GM21529 (cell line): ENCODE measurements around the gene PDE9A.
"Not testable (repeated sequence)": the region's sequence is repeated elsewhere in the genome, so short reads cannot be mapped to it uniquely, and the experiment has no call there.

ENCODE experiments used
- ATAC-seq: cut with Tn5 transposase; IDR thresholded peaks from one replicate; pipeline ENCODE4 v1.9.1; 2021; ENCODE audit not compliant: unreplicated experiment

PDE9A gene

DNA sequence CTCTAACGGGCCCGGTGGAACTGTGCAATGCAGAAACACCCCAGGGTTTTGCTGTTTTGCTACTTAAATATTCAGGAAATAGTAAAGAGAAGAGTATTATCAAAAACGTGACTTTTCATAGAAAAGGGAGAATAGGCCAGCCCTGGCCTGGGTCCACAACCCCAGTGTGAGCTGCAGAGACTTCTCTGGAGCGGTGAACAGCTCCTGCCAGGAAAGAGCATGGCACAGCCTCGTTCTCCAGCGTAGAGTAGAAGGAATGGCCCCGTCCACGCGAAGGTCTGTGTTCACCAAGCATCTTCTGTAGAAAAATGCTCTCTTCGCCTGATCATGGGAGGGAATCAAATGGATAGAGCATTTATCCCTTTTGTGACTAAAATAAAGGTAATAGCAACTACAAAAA is 51.4 kb downstream of the PDE9A start:
- no peak for ATAC-seq

DNA sequence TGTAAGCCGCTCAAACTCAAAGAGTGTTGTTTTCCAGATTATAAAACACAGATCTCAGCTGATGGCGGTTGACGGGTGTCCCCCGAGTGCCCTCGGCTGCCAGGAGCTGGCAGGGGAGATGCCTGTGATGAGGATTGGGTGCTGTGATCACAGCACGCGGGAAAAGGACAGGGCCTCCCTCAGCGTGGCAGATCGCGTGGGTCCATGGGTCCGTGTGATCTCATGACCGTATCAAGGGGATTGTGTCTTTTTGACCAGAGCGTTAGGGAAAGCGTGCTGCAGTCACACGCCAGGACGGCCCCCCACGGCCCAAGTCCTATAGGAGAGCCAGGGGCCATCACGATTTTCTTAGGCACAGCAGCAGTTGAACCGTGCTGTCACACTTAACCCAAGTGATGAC is 51.9 kb downstream of the PDE9A start:
- no peak for ATAC-seq

DNA sequence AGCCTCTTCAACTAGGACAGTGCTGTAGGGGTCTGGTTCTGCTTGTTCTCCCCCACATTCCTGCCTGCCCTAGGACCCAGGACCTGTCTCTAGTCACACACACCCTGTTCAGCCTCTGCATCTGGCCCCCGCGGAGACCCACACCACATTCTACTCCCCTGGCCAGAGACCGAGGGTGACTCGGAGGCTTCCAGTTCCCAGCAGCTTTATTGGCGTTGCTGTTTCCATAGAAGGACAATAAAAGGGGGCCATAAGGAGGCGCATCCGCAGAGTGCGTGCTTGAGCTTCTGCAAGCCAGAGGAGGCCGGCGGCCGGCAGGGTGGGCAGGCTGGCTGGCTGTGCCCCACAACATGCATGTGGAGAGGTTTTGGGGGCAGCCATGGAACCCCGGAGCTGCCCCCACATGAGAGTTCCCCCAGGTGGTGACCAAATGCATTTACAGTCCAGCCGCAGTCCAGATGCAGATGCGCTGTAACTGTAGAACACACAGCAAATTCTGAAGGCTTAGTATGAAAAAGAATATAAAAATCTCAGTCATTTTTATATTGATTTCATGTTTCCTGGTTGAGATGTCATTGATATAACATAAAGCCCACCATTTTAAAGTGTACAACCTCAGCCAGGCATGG is 52.4 kb downstream of the PDE9A start:
- ATAC-seq, result no peak

DNA sequence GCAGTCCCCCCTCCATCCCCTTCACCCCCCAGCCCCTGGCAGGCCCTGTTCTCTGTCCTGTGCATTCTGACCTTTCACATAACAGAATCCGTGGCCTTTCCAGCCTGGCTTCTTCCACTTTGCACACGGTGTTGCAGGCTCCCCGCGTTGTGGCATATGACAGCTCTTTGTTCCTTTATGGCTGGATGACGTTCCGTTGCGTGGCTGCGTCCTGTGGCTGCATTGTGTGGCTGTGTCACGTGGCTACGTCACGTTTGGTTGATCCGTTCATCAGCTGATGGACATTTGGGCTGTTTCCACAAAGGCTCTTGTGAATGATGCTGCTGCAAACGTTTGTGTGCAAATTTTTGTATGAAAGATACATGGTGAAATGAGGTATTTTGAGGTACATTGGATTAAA is 53.3 kb downstream of the PDE9A start:
- ATAC-seq, result no peak

DNA sequence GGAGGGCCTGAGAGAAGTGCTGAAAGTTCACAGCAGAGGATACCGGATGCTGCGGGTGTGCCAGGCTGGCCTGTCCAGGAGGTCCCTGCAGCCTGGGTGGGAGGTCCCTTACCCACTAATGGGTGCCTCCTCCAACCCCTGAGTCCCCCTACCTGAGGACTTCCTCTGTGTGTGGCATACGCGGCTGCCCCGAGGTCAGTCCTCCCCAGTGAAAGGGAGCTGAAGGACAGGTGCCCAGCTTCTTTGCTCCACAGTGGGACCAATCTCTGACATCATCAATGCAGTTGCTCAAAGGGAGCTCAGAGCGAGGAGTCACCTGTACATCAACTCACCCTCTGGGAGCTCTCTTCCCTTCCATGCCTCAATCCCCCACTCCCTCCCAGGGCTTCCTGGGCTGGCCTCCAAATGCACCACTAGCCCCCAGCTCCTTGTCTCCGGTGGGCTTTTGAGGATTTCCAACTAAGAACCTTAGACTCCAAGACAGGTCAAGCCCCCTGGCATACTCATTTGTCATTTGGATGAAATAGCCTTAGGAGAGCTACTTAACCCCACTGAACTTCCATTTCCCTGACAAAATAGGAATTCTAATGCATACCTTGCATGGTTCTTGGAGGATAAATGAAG is 53.9 kb downstream of the PDE9A start:
- no peak for ATAC-seq

DNA sequence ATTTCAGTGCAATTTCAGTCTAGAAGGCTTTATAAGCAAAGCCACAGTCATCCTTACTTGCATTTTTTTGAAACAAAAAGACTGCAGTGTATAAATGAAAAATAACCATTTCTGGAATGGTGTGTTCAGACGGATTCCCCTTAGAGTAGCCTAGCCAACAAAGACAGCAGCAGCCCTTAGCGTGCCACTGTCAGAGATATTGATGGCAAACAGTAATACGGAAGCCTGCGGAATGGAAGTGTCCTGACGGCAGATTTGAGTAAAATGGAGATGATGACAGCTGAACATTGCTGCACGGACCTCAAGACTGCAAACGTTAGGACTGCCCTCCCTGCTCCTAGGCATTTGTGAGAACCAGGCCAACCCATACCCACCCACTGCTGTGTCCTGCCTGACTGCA is 54.7 kb downstream of the PDE9A start:
- ATAC-seq, result no peak

DNA sequence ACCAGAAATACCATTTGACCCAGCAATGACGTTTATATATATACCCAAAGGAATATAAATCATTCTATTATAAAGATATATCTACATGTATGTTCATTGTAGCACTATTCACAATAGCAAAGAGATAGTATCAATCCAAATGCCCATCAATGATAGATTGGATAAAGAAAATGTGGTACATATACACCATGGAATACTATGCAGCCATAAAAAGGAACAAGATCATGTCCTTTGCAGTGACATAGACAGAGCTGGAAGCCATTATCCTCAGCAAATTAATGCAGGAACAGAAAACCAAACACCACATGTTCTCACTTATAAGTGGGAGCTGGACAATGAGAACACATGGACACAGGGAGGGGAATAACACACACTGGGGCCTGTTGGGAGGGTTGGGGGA is 55.5 kb downstream of the PDE9A start:
- not testable (repeated sequence) for ATAC-seq

DNA sequence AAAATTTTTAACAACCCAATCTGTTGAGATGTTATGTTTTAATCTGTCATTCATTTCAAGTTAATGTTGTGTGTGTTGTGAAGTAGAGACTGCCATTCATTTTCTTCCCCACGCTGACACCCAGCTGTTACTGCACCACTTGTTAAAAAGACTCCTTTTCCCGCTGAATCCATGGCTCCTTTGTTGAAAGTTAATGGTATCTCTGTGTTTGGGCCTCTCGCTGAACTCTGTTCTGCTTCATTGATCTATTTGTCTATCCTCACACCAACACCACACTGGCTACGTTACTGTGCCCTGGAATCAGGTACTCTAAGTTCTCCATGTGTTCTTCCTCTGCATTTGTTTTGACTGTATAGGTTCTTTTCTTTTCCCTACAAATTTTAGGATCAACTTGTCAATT is 58.2 kb downstream of the PDE9A start:
- ATAC-seq, result no peak

DNA sequence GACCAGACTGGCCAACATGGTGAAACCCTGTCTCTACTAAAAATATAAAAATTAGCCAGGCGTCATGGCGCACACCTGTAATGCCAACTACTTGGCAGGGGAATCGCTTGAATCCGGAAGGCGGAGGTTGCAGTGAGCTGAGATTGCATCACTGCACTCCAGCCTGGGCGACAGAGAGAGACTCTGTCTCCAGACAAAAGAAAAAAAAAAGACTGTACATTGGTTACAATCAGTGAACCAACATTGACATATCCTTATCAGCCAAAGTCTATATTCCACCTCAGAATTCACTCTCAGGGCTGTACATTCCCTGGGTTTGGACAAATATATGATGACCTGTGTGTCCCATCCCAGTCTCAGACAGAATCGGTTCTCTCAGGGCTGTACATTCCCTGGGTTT is 62.0 kb downstream of the PDE9A start:
- ATAC-seq, result not testable (repeated sequence)

DNA sequence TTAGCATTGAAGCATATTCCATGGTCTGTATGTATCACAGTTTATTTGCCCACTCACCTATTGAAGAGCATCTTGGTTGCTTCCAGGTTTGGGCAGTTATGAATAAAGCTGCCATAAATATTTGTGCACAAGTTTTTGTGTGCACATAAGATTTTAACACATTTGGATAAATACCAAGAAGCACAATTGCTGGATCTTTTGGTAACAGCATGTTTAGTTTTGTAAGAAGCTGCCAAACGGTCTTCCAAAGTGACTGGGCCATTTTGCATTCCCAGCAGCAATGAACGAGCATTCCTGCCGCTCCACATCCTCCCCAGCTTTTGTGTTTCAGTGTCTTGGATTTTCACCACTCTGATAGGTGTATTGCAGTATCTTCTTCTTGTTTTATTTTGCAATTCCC is 62.7 kb downstream of the PDE9A start:
- no peak for ATAC-seq

DNA sequence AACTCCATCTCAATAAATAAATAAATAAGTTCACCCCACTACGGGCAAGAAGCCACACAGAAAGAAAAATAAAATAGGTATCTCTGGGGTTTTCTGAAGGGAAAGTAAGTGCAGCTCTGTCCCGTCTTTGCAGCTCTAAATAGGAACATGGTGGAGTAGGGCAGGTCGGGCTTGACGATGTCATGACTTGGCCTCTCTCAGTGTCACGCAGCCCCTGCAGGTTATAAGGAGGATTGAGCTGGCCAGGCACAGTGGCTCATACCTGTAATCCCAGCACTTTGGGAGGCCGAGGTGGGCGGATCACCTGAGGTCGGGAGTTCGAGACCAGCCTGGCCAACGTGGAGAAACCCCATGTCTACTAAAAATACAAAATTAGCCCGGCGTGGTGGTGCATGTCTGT is 67.1 kb downstream of the PDE9A start:
- ATAC-seq, result not testable (repeated sequence)

DNA sequence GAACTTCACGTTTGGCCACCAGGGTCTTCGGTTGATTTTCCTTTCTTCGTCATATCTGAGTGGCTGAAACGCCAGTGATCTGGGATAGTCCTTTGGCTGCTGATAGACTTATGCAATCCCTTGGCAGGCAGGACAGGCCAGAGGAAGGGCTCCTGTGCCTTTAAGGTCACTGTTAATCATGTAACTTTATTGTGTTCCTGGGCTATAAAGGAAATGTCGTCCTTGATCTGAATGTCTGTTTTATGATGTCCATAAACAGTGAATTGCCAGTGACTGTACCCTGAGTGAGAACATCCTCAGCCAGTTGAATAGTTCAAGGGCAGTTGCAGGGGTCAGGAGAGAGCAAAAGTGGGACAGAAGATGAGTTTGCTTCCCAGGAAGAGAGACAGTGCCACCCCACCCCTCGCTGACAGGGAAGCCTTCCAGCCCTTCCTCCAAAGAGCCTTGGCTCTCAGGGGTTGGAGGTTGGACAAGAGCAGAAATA is 68.0 kb downstream of the PDE9A start:
- ATAC-seq, result no peak

DNA sequence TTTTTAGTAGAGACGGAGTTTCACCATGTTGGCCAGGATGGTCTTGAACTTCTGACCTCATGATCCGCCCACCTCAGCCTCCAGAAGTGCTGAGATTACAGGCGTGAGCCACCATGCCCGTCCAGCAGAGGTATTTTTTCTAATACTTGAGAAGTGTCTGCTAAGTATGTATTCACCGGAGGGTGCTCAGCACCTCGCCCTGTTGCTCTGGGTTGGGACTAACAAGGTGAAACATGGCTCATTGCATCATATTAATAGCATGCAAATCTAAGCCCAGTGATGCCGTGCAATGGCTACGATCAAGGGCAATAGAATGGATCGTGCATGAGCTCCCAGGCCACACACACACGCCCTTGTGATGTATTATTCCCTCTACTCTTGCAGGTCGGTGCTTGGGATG is 68.7 kb downstream of the PDE9A start:
- ATAC-seq, result no peak

DNA sequence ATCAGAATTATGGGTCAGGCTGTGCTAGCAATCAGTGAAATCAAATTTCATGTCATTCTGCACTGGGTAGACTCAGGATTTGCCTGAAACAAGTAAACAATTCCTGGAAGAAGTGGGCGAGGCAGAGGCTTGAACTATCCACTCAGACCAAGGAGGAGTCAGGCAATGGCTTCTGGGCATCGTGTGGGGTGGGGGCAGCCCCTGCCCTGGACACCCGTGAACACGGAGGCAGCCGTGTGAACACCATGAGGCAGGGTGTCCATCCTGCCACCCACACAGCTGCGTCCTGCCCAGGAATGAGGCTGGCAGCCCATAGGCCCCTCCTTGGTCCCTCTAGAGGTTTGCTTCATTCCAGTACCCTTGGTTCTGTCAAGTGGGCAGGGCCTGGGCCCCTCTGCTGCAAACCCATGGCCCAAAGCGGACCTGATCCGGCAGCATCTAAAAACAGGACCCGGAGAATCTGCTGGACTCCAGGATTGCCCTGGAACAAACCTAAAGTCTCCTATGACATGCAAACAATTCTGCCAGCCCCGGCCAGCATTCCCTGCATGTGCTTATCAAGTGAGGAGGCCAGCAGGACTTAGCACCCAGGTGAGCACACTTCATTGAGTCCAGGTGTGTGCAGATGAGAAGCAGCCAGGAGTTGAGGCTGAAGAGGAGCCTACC is 69.5 kb downstream of the PDE9A start:
- no peak for ATAC-seq

DNA sequence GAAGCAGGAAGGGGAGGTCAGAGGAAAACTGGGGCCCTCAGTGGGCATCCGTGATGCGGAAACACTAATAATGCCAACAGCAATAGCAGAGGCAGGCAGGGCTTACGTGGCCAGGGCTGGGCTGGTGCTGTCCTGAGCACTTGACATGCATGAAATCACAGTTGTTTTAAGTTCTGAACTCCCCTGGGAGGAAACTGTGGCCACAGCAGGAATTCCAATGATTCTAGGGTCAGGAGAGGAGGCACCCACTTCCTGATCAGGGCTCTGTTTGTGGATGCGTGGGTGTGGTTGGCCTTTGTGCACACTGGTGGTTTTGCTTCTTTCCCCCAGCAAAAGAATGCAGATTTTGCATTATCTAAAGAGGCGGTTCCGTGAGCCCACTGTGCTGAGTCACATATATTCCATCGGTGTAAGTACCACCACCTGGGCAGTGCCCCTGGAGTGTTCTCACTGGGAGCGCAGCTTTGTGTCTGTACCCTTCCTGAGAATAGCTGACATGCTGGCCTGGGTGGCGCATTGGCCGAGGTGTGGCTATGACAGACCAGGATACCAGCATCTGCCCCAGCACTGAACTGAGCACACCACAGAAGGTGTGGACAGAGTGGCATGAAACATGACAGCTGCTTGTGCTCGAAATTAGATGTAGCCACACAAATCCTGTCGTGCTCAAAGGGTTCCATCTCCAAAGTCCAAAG is 71.0 kb downstream of the PDE9A start:
- no peak for ATAC-seq

DNA sequence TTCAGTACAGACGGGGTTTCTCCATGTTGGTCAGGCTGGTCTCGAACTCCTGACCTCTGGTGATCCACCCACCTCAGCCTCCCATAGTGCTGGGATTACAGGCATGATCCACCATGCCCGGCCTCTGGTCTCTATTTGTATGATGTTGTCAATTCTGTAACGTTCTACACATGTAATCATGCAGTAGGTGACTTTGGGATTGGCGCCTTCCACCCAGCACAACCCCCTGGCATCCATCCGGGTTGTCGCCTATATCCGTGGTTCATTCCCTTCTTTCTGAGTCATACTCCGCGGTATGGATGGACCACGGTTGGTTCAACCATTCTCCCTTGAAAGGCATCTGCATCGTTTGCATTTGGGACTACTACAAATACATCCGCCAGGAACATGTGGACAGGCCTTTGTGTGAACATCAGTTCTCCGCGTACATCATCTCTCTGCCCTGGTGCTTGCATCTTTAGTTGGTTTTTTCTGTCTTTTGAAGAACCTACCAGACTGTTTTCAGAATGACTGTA is 72.1 kb downstream of the PDE9A start:
- no peak for ATAC-seq

DNA sequence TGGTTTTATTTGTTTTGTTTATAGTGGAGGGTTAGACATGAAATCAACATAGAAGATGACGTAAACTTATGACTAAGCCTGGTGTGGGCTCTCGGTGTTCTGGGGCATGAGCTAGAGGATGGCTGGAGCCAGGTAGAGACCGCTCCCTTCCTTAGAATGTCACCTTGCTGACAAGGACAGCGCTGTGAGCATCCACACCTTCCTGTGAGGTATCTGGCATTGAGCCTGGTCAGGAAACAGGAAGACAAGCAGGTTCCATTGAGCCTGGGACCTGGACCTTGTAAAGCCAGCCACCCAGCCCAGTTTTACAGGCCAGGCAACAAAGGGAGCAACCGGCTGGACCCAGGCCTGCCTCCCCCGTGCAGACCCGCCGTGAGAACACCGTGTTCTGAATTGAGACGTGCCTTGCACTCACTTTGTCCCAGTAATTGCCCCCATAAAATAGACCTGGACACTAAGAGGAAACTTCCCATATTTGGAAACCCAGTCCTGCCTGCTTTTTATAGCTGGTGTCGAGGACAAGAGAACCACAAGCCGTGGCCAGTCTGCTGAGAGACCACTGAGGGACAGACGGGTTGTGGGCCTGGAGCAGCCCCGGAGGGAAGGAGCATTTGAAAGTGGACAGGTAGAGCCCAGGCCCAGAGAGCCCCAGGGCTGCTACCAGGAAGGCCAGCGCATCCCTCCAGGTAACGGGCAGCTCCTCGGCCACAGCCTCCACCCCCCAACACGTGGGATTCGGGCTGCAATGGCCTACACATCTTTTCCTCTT is 78.0 kb downstream of the PDE9A start:
- no peak for ATAC-seq

DNA sequence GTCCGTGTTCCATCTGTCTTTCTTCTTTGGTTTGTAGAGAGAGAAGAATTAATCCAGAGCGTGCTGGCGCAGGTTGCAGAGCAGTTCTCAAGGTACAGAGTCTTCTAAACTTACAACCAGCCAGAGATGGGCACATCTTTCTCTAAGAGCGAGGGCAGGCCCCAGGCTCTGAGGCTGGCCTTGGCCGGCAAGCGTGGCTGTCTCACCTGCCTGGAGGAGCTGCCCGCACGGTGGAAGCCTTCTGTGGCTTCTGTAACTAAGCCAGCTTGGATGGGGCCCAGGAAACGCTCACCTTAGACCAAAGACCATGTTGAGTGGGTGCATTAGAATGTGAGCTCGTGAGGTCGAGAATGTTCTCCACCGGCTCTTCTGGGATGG is 78.6 kb downstream of the PDE9A start:
- no peak for ATAC-seq

DNA sequence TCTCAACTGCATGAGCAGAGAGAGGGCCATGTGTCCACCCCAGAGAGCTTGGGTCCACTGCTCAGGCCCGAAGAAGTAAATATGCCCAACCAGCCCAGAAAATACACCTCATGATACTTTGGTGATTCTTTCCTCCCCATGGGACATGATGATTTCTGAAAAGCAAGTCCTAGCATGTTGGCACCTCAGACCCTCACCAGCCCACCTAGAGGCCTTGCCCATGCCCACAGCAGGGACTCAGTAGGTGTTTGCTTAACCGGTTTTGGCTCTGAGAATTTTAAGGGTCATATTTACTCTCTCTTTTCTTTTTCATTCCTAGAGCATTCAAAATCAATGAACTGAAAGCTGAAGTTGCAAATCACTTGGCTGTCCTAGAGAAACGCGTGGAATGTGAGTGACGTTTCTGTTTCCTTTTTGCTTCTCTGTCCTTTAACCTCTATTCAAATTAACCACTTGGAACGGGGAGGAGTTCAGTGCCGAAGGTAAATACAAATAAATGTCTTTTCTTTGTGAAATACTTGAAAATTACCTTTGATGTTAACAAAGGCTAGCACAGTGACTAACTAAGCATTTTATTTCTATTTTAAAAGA is 79.7 kb downstream of the PDE9A start:
- ATAC-seq, result no peak

DNA sequence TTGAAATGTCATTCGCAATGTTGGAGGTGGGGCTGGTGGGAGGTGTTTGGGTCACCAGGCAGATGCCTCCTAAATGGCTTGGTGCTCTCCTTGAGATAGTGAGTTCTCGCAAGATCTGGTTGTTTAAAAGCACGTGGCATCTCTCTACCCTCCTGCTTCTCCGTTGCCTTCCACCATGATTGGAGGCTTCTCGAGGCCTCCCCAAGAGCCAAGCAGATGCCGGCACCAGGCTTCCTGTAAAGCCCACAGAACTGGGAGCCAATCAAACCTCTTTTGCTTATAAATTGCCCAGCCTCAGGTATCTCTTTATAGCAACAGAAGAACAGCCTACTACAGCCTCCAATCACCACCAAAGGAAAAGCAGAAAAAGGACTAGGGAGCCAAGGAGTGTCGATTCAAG is 80.5 kb downstream of the PDE9A start:
- no peak for ATAC-seq
